DOHH2 (cell line): ENCODE results near the gene PLCE1.

Source experiments
- H3F3A ChIP-seq: fragments of 200-600 bp; sonication (generic), shearing (Covaris generic); 2 replicates; pipeline ENCODE4 v1.6.0; 2016; ENCODE audit warnings: antibody characterized with exemption, mild to moderate bottlenecking; ENCODE audit not compliant: control insufficient read depth, insufficient read depth
- H3K27ac ChIP-seq: fragments of 200-600 bp; sonication (generic); 2 replicates; pipeline ENCODE4 v1.5.1; 2014; ENCODE audit warnings: low read depth, mild to moderate bottlenecking, low read length, moderate library complexity
- H3K27me3 ChIP-seq: fragments of 200-600 bp; sonication (generic); 2 replicates; pipeline ENCODE4 v1.6.1; 2014; ENCODE audit warnings: mild to moderate bottlenecking, low read length, mixed read lengths; ENCODE audit not compliant: control insufficient read depth
- H3K36me3 ChIP-seq: fragments of 200-600 bp; sonication (generic); 2 replicates; pipeline ENCODE4 v1.6.1; 2014; ENCODE audit warnings: mild to moderate bottlenecking, low read length, moderate library complexity, mixed read lengths; ENCODE audit not compliant: control insufficient read depth
- H3K4me1 ChIP-seq: fragments of 200-600 bp; sonication (generic); 2 replicates; pipeline ENCODE4 v1.6.1; 2014; ENCODE audit warnings: mild to moderate bottlenecking, low read length, mixed read lengths; ENCODE audit not compliant: control insufficient read depth
- H3K4me2 ChIP-seq: fragments of 200-600 bp; sonication (generic); 2 replicates; pipeline ENCODE4 v1.6.0; 2014; ENCODE audit warnings: mild to moderate bottlenecking, low read length, moderate library complexity
- H3K4me3 ChIP-seq: fragments of 200-600 bp; sonication (generic); 2 replicates; pipeline ENCODE4 v1.5.1; 2014; ENCODE audit warnings: mild to moderate bottlenecking, low read length, mixed read lengths
- H3K79me2 ChIP-seq: fragments of 200-600 bp; sonication (generic); 2 replicates; pipeline ENCODE4 v1.6.1; 2014; ENCODE audit warnings: mild to moderate bottlenecking, low read length, mixed read lengths; ENCODE audit not compliant: control insufficient read depth
- H3K9me2 ChIP-seq: fragments of 200-600 bp; sonication (generic); replicated peaks from 2 replicates; pipeline ENCODE4 v1.6.1; 2014; ENCODE audit warnings: mild to moderate bottlenecking, low read length, mixed read lengths; ENCODE audit not compliant: control insufficient read depth
- H3K9me3 ChIP-seq: fragments of 200-600 bp; sonication (generic); 2 replicates; pipeline ENCODE4 v1.6.1; 2014; ENCODE audit warnings: antibody characterized with exemption, low read length, mixed read lengths; ENCODE audit not compliant: control insufficient read depth, insufficient read depth
- H4K20me1 ChIP-seq: fragments of 200-600 bp; sonication (generic); 2 replicates; pipeline ENCODE4 v1.6.0; 2014; ENCODE audit warnings: low read depth, mild to moderate bottlenecking, antibody characterized with exemption, low read length, moderate library complexity; ENCODE audit not compliant: control insufficient read depth, insufficient read depth
- EZH2phosphoT487 ChIP-seq: fragments of 200-600 bp; sonication (generic); IDR thresholded peaks from 2 replicates; pipeline ENCODE4 v1.6.1; 2017; ENCODE audit warnings: borderline replicate concordance, mild to moderate bottlenecking, antibody characterized with exemption, low read length, moderate library complexity, mixed read lengths
- TF ChIP-seq, protein P1 (sequence below): fragments of 200-600 bp; sonication (generic); IDR thresholded peaks from one replicate; pipeline ENCODE4 v1.5.1; 2014; ENCODE audit warnings: antibody characterized with exemption, mild to moderate bottlenecking, low read depth, low read length; ENCODE audit not compliant: poor library complexity, severe bottlenecking

Gene PLCE1

DNA sequence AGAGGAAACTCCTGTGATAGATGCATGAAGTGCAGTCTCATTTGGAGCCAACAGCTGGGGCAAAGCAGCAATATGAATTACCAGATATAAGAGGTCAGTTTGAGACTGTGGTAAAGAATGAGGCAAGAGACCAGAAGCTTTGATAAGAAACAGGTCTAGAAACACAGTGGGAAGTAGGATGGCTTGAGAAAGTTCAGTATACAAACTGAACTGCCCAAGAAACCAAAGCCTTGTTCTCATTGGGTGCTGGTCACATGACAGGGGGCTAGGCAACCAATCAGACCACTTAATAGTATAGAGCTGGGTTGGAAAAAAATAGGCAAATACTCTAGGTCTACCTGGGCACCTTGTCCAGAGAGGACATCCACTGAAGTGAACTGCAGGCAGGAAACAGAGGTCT lies 46.2 kb upstream of the PLCE1 start:
- TF ChIP-seq EZH2phosphoT487 = no peak
- TF ChIP-seq, protein P1, sequence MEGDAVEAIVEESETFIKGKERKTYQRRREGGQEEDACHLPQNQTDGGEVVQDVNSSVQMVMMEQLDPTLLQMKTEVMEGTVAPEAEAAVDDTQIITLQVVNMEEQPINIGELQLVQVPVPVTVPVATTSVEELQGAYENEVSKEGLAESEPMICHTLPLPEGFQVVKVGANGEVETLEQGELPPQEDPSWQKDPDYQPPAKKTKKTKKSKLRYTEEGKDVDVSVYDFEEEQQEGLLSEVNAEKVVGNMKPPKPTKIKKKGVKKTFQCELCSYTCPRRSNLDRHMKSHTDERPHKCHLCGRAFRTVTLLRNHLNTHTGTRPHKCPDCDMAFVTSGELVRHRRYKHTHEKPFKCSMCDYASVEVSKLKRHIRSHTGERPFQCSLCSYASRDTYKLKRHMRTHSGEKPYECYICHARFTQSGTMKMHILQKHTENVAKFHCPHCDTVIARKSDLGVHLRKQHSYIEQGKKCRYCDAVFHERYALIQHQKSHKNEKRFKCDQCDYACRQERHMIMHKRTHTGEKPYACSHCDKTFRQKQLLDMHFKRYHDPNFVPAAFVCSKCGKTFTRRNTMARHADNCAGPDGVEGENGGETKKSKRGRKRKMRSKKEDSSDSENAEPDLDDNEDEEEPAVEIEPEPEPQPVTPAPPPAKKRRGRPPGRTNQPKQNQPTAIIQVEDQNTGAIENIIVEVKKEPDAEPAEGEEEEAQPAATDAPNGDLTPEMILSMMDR = no peak
- Histone ChIP-seq H3K27me3 (no peaks in the 10 kb centered on the region), H3K36me3 (no peaks in the 10 kb centered on the region), H3F3A (no peaks in the 10 kb centered on the region), H3K4me3 (no peak overlapping the region), H3K9me3 (no peaks in the 10 kb centered on the region; the same call in 1 of the 2 replicates), H4K20me1 (no peaks in the 10 kb centered on the region), H3K27ac (no peak overlapping the region), H3K9me2 (no peaks in the 10 kb centered on the region), H3K4me2 (no peak overlapping the region), H3K4me1 (no peaks in the 10 kb centered on the region), H3K79me2 (no peaks in the 10 kb centered on the region)

DNA sequence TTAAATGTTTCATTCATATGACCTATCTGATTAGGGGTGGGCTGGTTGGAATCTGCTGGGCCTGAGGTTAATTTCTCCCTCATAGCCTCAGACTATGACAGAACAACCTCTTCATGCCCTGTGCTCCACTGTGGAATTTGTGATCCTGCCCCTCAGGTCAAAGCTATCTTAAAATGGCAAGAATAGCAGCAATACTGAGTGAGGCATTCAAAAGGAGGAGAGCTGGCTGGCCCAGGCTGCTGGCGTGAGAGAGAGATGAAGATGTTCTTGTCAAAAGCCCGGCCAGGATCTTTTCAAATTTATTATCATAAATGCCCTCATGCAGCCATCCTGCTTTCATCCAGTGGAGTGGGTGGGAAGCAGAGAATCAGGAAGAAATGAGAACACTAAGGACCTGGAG lies 41.8 kb upstream of the PLCE1 start:
- TF ChIP-seq, protein P1 = no peak
- TF ChIP-seq EZH2phosphoT487 = no peak
- Histone ChIP-seq H3K9me2 (no peaks in the 10 kb centered on the region), H4K20me1 (no peaks in the 10 kb centered on the region), H3K4me3 (no peak overlapping the region), H3K9me3 (no peaks in the 10 kb centered on the region), H3F3A (no peaks in the 10 kb centered on the region), H3K27me3 (no peaks in the 10 kb centered on the region), H3K27ac (no peak overlapping the region), H3K4me2 (no peak overlapping the region), H3K36me3 (no peaks in the 10 kb centered on the region), H3K4me1 (no peaks in the 10 kb centered on the region), H3K79me2 (no peaks in the 10 kb centered on the region)

DNA sequence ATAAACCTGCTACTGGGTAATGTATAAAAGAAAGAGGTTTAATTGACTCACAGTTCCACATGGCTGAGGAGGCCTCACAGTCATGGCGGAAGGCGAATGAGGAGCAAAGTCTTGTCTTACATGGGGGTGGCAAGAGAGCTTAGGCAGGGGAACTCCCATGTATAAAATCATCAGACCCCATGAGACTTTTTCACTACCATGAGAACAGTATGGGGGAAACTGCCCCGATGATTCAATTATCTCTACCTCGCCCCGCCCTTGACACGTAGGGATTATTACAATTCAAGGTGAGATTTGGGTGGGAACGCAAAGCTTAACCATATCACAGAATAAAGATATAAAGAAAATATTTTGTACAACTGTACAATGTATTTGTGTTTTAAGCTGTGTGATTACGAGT lies 39.4 kb upstream of the PLCE1 start:
- Histone ChIP-seq H4K20me1 (no peaks in the 10 kb centered on the region), H3K9me3 (no peaks in the 10 kb centered on the region), H3F3A (no peaks in the 10 kb centered on the region), H3K79me2 (no peaks in the 10 kb centered on the region), H3K9me2 (no peaks in the 10 kb centered on the region), H3K4me3 (no peak overlapping the region), H3K36me3 (no peaks in the 10 kb centered on the region), H3K27ac (no peak overlapping the region), H3K4me1 (no peaks in the 10 kb centered on the region), H3K4me2 (no peak overlapping the region), H3K27me3 (no peaks in the 10 kb centered on the region)
- TF ChIP-seq EZH2phosphoT487 = no peak
- TF ChIP-seq, protein P1 = no peak
